Neural cell (in vitro differentiated cells): ENCODE measurements around the gene C1orf115. TPM values are rescaled to one million over a fixed set of nuclear protein-coding genes. Genes with fewer than 3 reads are reported as not detected.

Experiments
- H2AFZ ChIP-seq: fragments of 200-600, 300-800 bp; sonication (generic), shearing (Covaris generic); 2 replicates; pipeline ENCODE4 v1.6.0; 2014; ENCODE audit warnings: low read depth, mild to moderate bottlenecking, antibody characterized with exemption, low read length, moderate library complexity
- H3F3A ChIP-seq: fragments of 200-600 bp; shearing (Covaris generic); 2 replicates; pipeline ENCODE4 v1.6.1; 2016; ENCODE audit warnings: mild to moderate bottlenecking, moderate library complexity, mixed read lengths, antibody characterized with exemption, low read length; ENCODE audit not compliant: insufficient read depth, poor library complexity, severe bottlenecking
- H3K27ac ChIP-seq: fragments of 200-600, 300-800 bp; sonication (generic), shearing (Covaris generic); 2 replicates; pipeline ENCODE4 v1.5.1; 2014; ENCODE audit warnings: mild to moderate bottlenecking, low read length, moderate library complexity
- H3K27me3 ChIP-seq: fragments of 300-800, 200-600 bp; sonication (generic), shearing (Covaris generic); 2 replicates; pipeline ENCODE4 v1.6.0; 2014; ENCODE audit warnings: mild to moderate bottlenecking, low read depth, low read length, moderate library complexity; ENCODE audit not compliant: insufficient read depth
- H3K36me3 ChIP-seq: fragments of 300-800, 200-600 bp; sonication (generic), shearing (Covaris generic); 2 replicates; pipeline ENCODE4 v1.5.1; 2014; ENCODE audit warnings: mild to moderate bottlenecking, antibody characterized with exemption, low read length, moderate library complexity; ENCODE audit not compliant: insufficient read depth
- H3K4me2 ChIP-seq: fragments of 300-800, 200-600 bp; sonication (generic), shearing (Covaris generic); 2 replicates; pipeline ENCODE4 v1.6.0; 2014; ENCODE audit warnings: mild to moderate bottlenecking, low read length
- H3K4me3 ChIP-seq: fragments of 300-800, 200-600 bp; sonication (generic), shearing (Covaris generic); 2 replicates; pipeline ENCODE4 v1.5.1; 2014; ENCODE audit warnings: mild to moderate bottlenecking, low read length, moderate library complexity
- H3K79me2 ChIP-seq: fragments of 200-600 bp; shearing (Covaris generic); replicated peaks from 2 replicates; pipeline ENCODE4 v1.6.0; 2014; ENCODE audit warnings: mild to moderate bottlenecking, low read length, moderate library complexity; ENCODE audit not compliant: insufficient read depth
- H3K9ac ChIP-seq: fragments of 300-800, 200-600 bp; sonication (generic), shearing (Covaris generic); 2 replicates; pipeline ENCODE4 v1.6.1; 2016; ENCODE audit warnings: mild to moderate bottlenecking, low read length, mixed read lengths
- H3K9me2 ChIP-seq: fragments of 200-600 bp; shearing (Covaris generic); 2 replicates; pipeline ENCODE4 v1.6.1; 2016; ENCODE audit warnings: mild to moderate bottlenecking, low read length, mixed read lengths; ENCODE audit not compliant: insufficient read depth
- H3K9me3 ChIP-seq: fragments of 200-600, 300-800 bp; sonication (generic), shearing (Covaris generic); 2 replicates; pipeline ENCODE4 v1.6.1; 2016; ENCODE audit warnings: mild to moderate bottlenecking, mixed run types, low read length, moderate library complexity, mixed read lengths
- H4K20me1 ChIP-seq: fragments of 200-600 bp; shearing (Covaris generic); 2 replicates; pipeline ENCODE4 v1.6.1; 2016; ENCODE audit warnings: mild to moderate bottlenecking, mixed run types; ENCODE audit not compliant: insufficient read depth
- CTCF ChIP-seq: fragments of 450-650 bp; IDR thresholded peaks from 2 replicates; pipeline ENCODE4 v1.5.1; 2014; ENCODE audit warnings: antibody characterized with exemption, mild to moderate bottlenecking, moderate library complexity; ENCODE audit not compliant: poor library complexity, severe bottlenecking
- EP300 ChIP-seq: fragments of 450-650 bp; conservative IDR thresholded peaks from 2 replicates; pipeline ENCODE4 v1.6.1; 2014; ENCODE audit warnings: antibody characterized with exemption, mild to moderate bottlenecking, moderate library complexity; ENCODE audit not compliant: poor library complexity, severe bottlenecking
- EZH2 ChIP-seq: fragments of 200-600, 300-800 bp; shearing (Covaris generic), sonication (generic); IDR thresholded peaks from 2 replicates; pipeline ENCODE4 v1.6.1; 2014; ENCODE audit warnings: antibody characterized with exemption, low read length, borderline replicate concordance, mild to moderate bottlenecking; ENCODE audit not compliant: insufficient read depth, poor library complexity, severe bottlenecking
- MXI1 ChIP-seq: fragments of 450-650 bp; conservative IDR thresholded peaks from 2 replicates; pipeline ENCODE4 v1.6.1; 2014; ENCODE audit warnings: antibody characterized with exemption, mild to moderate bottlenecking; ENCODE audit not compliant: poor library complexity, severe bottlenecking
- POLR2AphosphoS5 ChIP-seq: IDR thresholded peaks from 2 replicates; pipeline ENCODE4 v1.6.1; 2012
- RAD21 ChIP-seq: fragments of 450-650 bp; conservative IDR thresholded peaks from 2 replicates; pipeline ENCODE4 v1.6.1; 2014; ENCODE audit warnings: antibody characterized with exemption, mild to moderate bottlenecking, moderate library complexity
- REST ChIP-seq: IDR thresholded peaks from 2 replicates; pipeline ENCODE4 v1.6.1; 2012; ENCODE audit warnings: borderline replicate concordance
- SMC3 ChIP-seq: fragments of 450-650 bp; conservative IDR thresholded peaks from 2 replicates; pipeline ENCODE4 v1.6.1; 2014; ENCODE audit warnings: antibody characterized with exemption, mild to moderate bottlenecking, moderate library complexity; ENCODE audit not compliant: poor library complexity
- TAF1 ChIP-seq: IDR thresholded peaks from 2 replicates; pipeline ENCODE4 v1.6.1; 2012; ENCODE audit warnings: low read depth
- polyA plus RNA-seq: library from polyadenylated mRNA; depleted of rRNA; stranded (reverse); fragments of >200 nt; gene quantifications from 2 replicates; pipeline ENCODE4 v1.2.3, GENCODE V29; 2014

Gene C1orf115
- polyA plus RNA-seq, 1 donor from 2014 or later, result 0.88 TPM

DNA sequence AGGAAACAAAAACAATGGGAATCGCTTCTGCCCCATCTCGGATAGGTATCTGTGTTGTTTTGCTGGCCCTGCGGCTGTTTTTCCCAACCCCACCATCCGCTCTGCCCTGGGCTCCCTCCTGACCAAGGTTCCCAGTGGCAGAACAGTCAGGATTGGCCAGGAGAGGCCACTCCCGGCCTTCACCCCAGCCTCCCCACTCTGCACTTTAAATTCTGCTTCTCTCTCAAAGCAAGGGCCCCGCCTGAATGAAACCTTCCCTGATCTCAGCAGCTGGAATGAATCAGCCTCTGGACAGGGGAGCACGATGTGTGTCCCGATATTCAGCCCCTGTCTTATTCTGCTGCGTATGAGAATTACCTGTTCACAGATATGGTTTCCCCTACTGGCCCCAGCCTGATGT lies 16.3 kb downstream of the C1orf115 start:
- Histone ChIP-seq H3K79me2 (no peaks in the 10 kb centered on the region), H3K9me2 (no peaks in the 10 kb centered on the region), H3K27ac (no peak overlapping the region), H4K20me1 (no peaks in the 10 kb centered on the region), H3K27me3 (no peaks in the 10 kb centered on the region), H2AFZ (no peak overlapping the region), H3K4me2 (no peak overlapping the region), H3K36me3 (no peaks in the 10 kb centered on the region), H3K9ac (no peak overlapping the region), H3F3A (no peaks in the 10 kb centered on the region), H3K9me3 (no peaks in the 10 kb centered on the region), H3K4me3 (no peak overlapping the region)
- TF ChIP-seq POLR2AphosphoS5 (no peak), EZH2 (no peak), REST (no peak), RAD21 (no peak), EP300 (no peak), MXI1 (no peak), SMC3 (no peak), CTCF (no peak), TAF1 (no peak)

GRCh38 chr1:220707160-220707559 lies 17.0 kb downstream of the C1orf115 start:
- no peaks in the 10 kb centered on the region for H4K20me1 ChIP-seq
- H3K9me3 ChIP-seq, result no peaks in the 10 kb centered on the region
- H3K4me2 ChIP-seq, result no peak overlapping the region
- no peaks in the 10 kb centered on the region for H3K79me2 ChIP-seq
- H3K27me3 ChIP-seq, result no peaks in the 10 kb centered on the region
- H2AFZ ChIP-seq, result no peak overlapping the region
- no peak overlapping the region for H3K9ac ChIP-seq
- H3K27ac ChIP-seq, result no peak overlapping the region
- TF ChIP-seq MXI1 (no peak), SMC3 (no peak), POLR2AphosphoS5 (no peak), CTCF (no peak), TAF1 (no peak), RAD21 (no peak), EP300 (no peak), REST (no peak), EZH2 (no peak)
- H3K36me3 ChIP-seq, result no peaks in the 10 kb centered on the region
- H3K4me3 ChIP-seq, result no peak overlapping the region
- H3K9me2 ChIP-seq, result no peaks in the 10 kb centered on the region
- no peaks in the 10 kb centered on the region for H3F3A ChIP-seq
